Thymus (tissue), 2 donors: ENCODE measurements around the gene NFYA. TPM values are rescaled to one million over a fixed set of nuclear protein-coding genes. Genes with fewer than 3 reads are reported as not detected.

Experiments
- polyA plus RNA-seq: library from polyadenylated mRNA; stranded (reverse); fragments of 200-250 nt; gene quantifications from one replicate; pipeline ENCODE4 v1.2.3, GENCODE V29; 2013
- total RNA-seq: library from RNA; stranded (reverse); fragments of 120-200 nt; gene quantifications from one replicate; pipeline ENCODE4 v1.2.4, GENCODE V29; 2013
- donor health status: healthy.

NFYA gene
- total and polyA plus RNA-seq, 2 donors, result 19.3 to 19.7 TPM

Other genes starting within 250 kb of the NFYA start
- 2.7 TPM for gene UNC5CL, start 33.8 kb upstream of the NFYA start, total RNA-seq
- gene UNC5CL, start 33.8 kb upstream of the NFYA start, polyA plus RNA-seq, result 5.8 TPM
- 0.38 TPM for gene TSPO2, start 30.5 kb upstream of the NFYA start, total RNA-seq
- gene TSPO2, start 30.5 kb upstream of the NFYA start, polyA plus RNA-seq, result 0.09 TPM
- gene APOBEC2, start 19.8 kb upstream of the NFYA start, total RNA-seq, result 12.0 TPM
- gene APOBEC2, start 19.8 kb upstream of the NFYA start, polyA plus RNA-seq, result 7.0 TPM
- 44.8 TPM for gene OARD1, start 618 bp upstream of the NFYA start, total RNA-seq
- 50.9 TPM for gene OARD1, start 618 bp upstream of the NFYA start, polyA plus RNA-seq
- 2.3 TPM for gene TREML1, start 81.4 kb downstream of the NFYA start, total RNA-seq
- gene TREML1, start 81.4 kb downstream of the NFYA start, polyA plus RNA-seq, result 3.1 TPM
- 1.7 TPM for gene TREM2, start 90.1 kb downstream of the NFYA start, total RNA-seq
- 7.5 TPM for gene TREM2, start 90.1 kb downstream of the NFYA start, polyA plus RNA-seq
- gene TREML2, start 128.2 kb downstream of the NFYA start, total RNA-seq, result 11.1 TPM
- gene TREML2, start 128.2 kb downstream of the NFYA start, polyA plus RNA-seq, result 1.3 TPM
- not detected for gene TREML4, start 155.4 kb downstream of the NFYA start, total RNA-seq
- 0.25 TPM for gene TREML4, start 155.4 kb downstream of the NFYA start, polyA plus RNA-seq
- gene TREM1, start 213.7 kb downstream of the NFYA start, total RNA-seq, result 1.0 TPM
- 1.9 TPM for gene TREM1, start 213.7 kb downstream of the NFYA start, polyA plus RNA-seq